Tibial artery (tissue), 4 donors: ENCODE measurements around the gene PNPLA1.

Experiments used
- DNase-seq, 2 donors: peaks; one replicate each; pipeline ENCODE4 v3.0.0-alpha.2; 2019
- H3K27ac ChIP-seq, 2 donors: fragments of 200-600 bp; sonication (generic) in 1 of 2; 1 replicate in 1 of 2; 2 replicates in 1 of 2; pipeline ENCODE4 v1.5.1; 2018 to 2019; ENCODE audit warnings: mild to moderate bottlenecking in 1 of 2
- H3K27me3 ChIP-seq, 2 donors: fragments of 200-600 bp; sonication (generic) in 1 of 2; one replicate each; pipeline versions ENCODE4 v1.5.1 to v1.6.0; 2016 to 2019
- H3K36me3 ChIP-seq, 3 donors: fragments of 200-600 bp; sonication (generic) in 2 of 3; one replicate each; pipeline ENCODE4 v1.5.1; 2016 to 2019; ENCODE audit warnings: mild to moderate bottlenecking in 2 of 3
- H3K4me1 ChIP-seq, 4 donors: fragments of 200-600 bp; sonication (generic) in 2 of 4; 1 replicate in 3 of 4; 2 replicates in 1 of 4; pipeline ENCODE4 v1.5.1; 2016 to 2019
- H3K4me3 ChIP-seq, 2 donors: fragments of 200-600 bp; sonication (generic) in 1 of 2; 1 replicate in 1 of 2; 2 replicates in 1 of 2; pipeline ENCODE4 v1.5.1; 2018 to 2019; ENCODE audit warnings: mild to moderate bottlenecking in 2 of 2
- H3K9me3 ChIP-seq, 3 donors: fragments of 200-600 bp; sonication (generic) in 1 of 3; one replicate each; pipeline ENCODE4 v1.5.1; 2016 to 2019
- CTCF ChIP-seq, 2 experiments: fragments of 200-600 bp in 1 of 2; fragments of 450-650 bp in 1 of 2; IDR thresholded peaks; one replicate each; pipeline ENCODE4 v1.5.1; 2017 to 2019; ENCODE audit warnings: antibody characterized with exemption in 2 of 2, mild to moderate bottlenecking in 1 of 2, moderate library complexity in 1 of 2
- intact Hi-C: fragments of 100-400 bp; cut with DNase I; formaldehyde crosslinking; loops from one replicate; pipeline ENCODE4 v1.15.0; 2023; ENCODE audit warnings: low total_unique reads

The PNPLA1 gene

DNA sequence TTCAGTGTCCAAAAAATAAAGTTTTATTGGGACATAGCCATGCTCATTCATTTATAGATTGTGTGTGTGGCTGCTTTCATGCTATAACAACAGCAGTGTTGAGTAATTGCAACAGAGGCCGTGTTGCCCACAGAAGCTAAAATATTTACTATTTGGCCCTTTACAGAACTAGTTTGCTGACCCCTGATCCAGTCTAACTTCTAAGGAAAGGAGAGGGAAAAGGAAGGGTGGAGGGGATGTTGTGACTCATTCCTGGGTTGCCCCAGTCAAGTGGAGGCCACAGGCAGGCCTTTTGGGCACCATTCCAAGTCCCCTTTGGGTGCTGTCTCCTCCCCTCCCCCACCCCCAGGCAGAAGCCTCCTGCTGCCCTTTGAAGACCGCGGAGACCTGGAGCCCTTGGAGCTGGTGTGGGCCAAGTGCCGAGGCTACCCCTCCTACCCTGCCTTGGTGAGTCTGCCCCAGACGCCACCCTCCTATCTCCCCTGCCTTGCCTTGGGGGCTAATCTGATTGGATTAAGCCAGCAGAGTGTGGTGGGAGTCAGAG, 44.9 kb upstream of the PNPLA1 start:
- DNase-seq: no peak
- Histone ChIP-seq H3K4me3 (no peak overlapping the region), H3K27me3 (no peaks in the 10 kb centered on the region), H3K36me3 (peaks cover 50 to 93% (median 80%) of the 10 kb centered on the region in 3 donors), H3K9me3 (no peaks in the 10 kb centered on the region), H3K27ac (no peak overlapping the region), H3K4me1 (no peaks in the 10 kb centered on the region)
- no peak for TF ChIP-seq CTCF (IDR thresholded peaks at IDR 0.05)
- intact Hi-C loops: no loop called here

GRCh38 chr6:36226438-36227047, 43.3 kb upstream of the PNPLA1 start:
- no peaks in the 10 kb centered on the region for H3K4me1 ChIP-seq
- no peak overlapping the region for H3K27ac ChIP-seq
- intact Hi-C loops: no loop called here
- no peak for TF ChIP-seq CTCF (IDR thresholded peaks at IDR 0.05)
- H3K4me3 ChIP-seq: no peak overlapping the region
- DNase-seq: no peak
- H3K36me3 ChIP-seq: peaks cover 64 to 98% (median 95%) of the 10 kb centered on the region in 3 donors
- H3K9me3 ChIP-seq: no peaks in the 10 kb centered on the region
- H3K27me3 ChIP-seq: no peaks in the 10 kb centered on the region

GRCh38 chr6:36227379-36228228, 42.3 kb upstream of the PNPLA1 start:
- Histone ChIP-seq H3K4me1 (no peaks in the 10 kb centered on the region), H3K4me3 (no peak overlapping the region), H3K27me3 (no peaks in the 10 kb centered on the region), H3K27ac (no peak overlapping the region), H3K36me3 (peaks cover 60 to 98% (median 89%) of the 10 kb centered on the region in 3 donors), H3K9me3 (no peaks in the 10 kb centered on the region)
- DNase-seq: no peak
- TF ChIP-seq CTCF (IDR thresholded peaks at IDR 0.05): no peak
- intact Hi-C loops: no loop called here

DNA sequence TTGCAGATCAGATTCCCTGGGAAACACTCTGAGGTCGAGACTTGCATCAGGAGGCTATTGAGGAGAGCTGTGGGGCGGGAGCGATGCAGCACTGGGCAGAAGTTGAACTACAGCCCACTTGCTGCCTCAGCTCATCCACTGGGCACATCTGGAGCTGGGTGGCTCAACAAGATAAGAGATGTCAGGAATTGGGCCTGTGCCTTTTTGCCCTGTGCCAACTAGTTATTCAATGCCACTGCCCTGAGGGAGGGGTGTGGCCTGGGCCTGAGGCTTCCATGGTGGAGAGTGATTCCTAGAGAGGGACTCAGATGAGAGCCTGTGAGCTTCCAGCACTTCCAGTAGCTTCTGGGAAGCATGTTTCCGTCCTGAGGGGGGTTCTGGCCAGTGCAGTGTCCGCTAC, 40.6 kb upstream of the PNPLA1 start:
- no peak for DNase-seq
- Histone ChIP-seq H3K27ac (no peak overlapping the region), H3K27me3 (no peaks in the 10 kb centered on the region), H3K4me3 (no peak overlapping the region), H3K9me3 (no peaks in the 10 kb centered on the region), H3K4me1 (no peaks in the 10 kb centered on the region), H3K36me3 (peaks cover 62 to 94% (median 76%) of the 10 kb centered on the region in 3 donors)
- no peak for TF ChIP-seq CTCF (IDR thresholded peaks at IDR 0.05)
- intact Hi-C loops: no loop called here

DNA sequence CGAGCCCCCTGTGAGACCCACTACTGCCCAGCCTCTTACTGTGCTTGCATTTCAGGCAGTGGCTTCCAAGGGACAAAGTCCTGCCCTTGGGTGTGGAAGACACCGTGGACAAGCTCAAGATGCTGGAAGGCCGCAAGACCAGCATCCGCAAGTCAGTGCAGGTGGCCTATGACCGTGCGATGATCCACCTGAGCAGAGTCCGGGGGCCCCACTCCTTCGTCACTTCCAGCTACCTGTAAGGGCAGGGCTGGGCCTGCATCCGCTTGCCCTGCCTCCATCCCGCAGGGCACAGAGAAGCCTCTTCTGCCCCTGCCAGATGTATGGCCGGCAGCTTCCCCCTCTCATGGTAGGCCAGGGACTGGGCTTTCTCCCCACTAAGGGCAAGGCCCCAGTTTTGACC, 39.5 kb upstream of the PNPLA1 start:
- H3K27ac ChIP-seq: no peak overlapping the region
- H3K9me3 ChIP-seq: no peaks in the 10 kb centered on the region
- intact Hi-C loops: no loop called here
- no peak for TF ChIP-seq CTCF (IDR thresholded peaks at IDR 0.05)
- peaks cover 56 to 83% (median 65%) of the 10 kb centered on the region in 3 donors for H3K36me3 ChIP-seq
- DNase-seq: no peak
- no peaks in the 10 kb centered on the region for H3K27me3 ChIP-seq
- no peaks in the 10 kb centered on the region for H3K4me1 ChIP-seq
- H3K4me3 ChIP-seq: no peak overlapping the region
